ENCODE measurements around the gene APAF1.

APAF1 gene

GRCh38 chr12:98645572-98646067 lies 530 bp downstream of the APAF1 start:
- TF ChIP-seq CTCF (IDR thresholded peaks at IDR 0.05; ENCODE audit: extremely low read depth, insufficient read depth, missing control alignments): no peak
- DNase-seq (ENCODE audit: low spot score): peak; percentile 32
- in situ Hi-C loops (cut with MboI; ENCODE audit: low pct_unique_long_range_greater_than_20kb, low sequenced_read_pairs, unreplicated experiment): no loop called here

- in situ Hi-C loops (cut with MboI; ENCODE audit: low pct_unique_long_range_greater_than_20kb, low sequenced_read_pairs, unreplicated experiment): no loop called here
- peak; percentile 3 for TF ChIP-seq CTCF (IDR thresholded peaks at IDR 0.05; ENCODE audit: extremely low read depth, insufficient read depth, missing control alignments)
- DNase-seq (ENCODE audit: low spot score): no peak
These were observed 1.4 kb downstream of the APAF1 start for GRCh38 chr12:98646294-98647090.

GRCh38 chr12:98651328-98651727 lies 6.2 kb downstream of the APAF1 start:
- DNase-seq (ENCODE audit: low spot score): no peak
- in situ Hi-C loops (cut with MboI; ENCODE audit: low pct_unique_long_range_greater_than_20kb, low sequenced_read_pairs, unreplicated experiment): no loop called here
- no peak for TF ChIP-seq CTCF (IDR thresholded peaks at IDR 0.05; ENCODE audit: extremely low read depth, insufficient read depth, missing control alignments)

- TF ChIP-seq CTCF (IDR thresholded peaks at IDR 0.05; ENCODE audit: extremely low read depth, insufficient read depth, missing control alignments): peak; percentile 65
- peak; percentile 60 for DNase-seq (ENCODE audit: low spot score)
- in situ Hi-C loops (cut with MboI; ENCODE audit: low pct_unique_long_range_greater_than_20kb, low sequenced_read_pairs, unreplicated experiment): no loop called here
These were observed 8.9 kb downstream of the APAF1 start for GRCh38 chr12:98653866-98654493.

GRCh38 chr12:98656289-98657101 lies 11.4 kb downstream of the APAF1 start:
- DNase-seq (ENCODE audit: low spot score): peak; percentile 53
- in situ Hi-C loops (cut with MboI; ENCODE audit: low pct_unique_long_range_greater_than_20kb, low sequenced_read_pairs, unreplicated experiment): no loop called here
- no peak for TF ChIP-seq CTCF (IDR thresholded peaks at IDR 0.05; ENCODE audit: extremely low read depth, insufficient read depth, missing control alignments)

GRCh38 chr12:98660521-98660920 lies 15.4 kb downstream of the APAF1 start:
- in situ Hi-C loops (cut with MboI; ENCODE audit: low pct_unique_long_range_greater_than_20kb, low sequenced_read_pairs, unreplicated experiment): no loop called here
- DNase-seq (ENCODE audit: low spot score): no peak
- TF ChIP-seq CTCF (IDR thresholded peaks at IDR 0.05; ENCODE audit: extremely low read depth, insufficient read depth, missing control alignments): no peak

Data from GM13977 (cell line).